DOHH2 (cell line): ENCODE results near the gene NFIL3.
"Not testable (repeated sequence)": the region's sequence is repeated elsewhere in the genome, so short reads cannot be mapped to it uniquely, and the experiment has no call there.

Experiments used
- H3F3A ChIP-seq: fragments of 200-600 bp; sonication (generic), shearing (Covaris generic); 2 replicates; pipeline ENCODE4 v1.6.0; 2016; ENCODE audit warnings: antibody characterized with exemption, mild to moderate bottlenecking; ENCODE audit not compliant: control insufficient read depth, insufficient read depth
- H3K27ac ChIP-seq: fragments of 200-600 bp; sonication (generic); 2 replicates; pipeline ENCODE4 v1.5.1; 2014; ENCODE audit warnings: low read depth, mild to moderate bottlenecking, low read length, moderate library complexity
- H3K27me3 ChIP-seq: fragments of 200-600 bp; sonication (generic); 2 replicates; pipeline ENCODE4 v1.6.1; 2014; ENCODE audit warnings: mild to moderate bottlenecking, low read length, mixed read lengths; ENCODE audit not compliant: control insufficient read depth
- H3K36me3 ChIP-seq: fragments of 200-600 bp; sonication (generic); 2 replicates; pipeline ENCODE4 v1.6.1; 2014; ENCODE audit warnings: mild to moderate bottlenecking, low read length, moderate library complexity, mixed read lengths; ENCODE audit not compliant: control insufficient read depth
- H3K4me1 ChIP-seq: fragments of 200-600 bp; sonication (generic); 2 replicates; pipeline ENCODE4 v1.6.1; 2014; ENCODE audit warnings: mild to moderate bottlenecking, low read length, mixed read lengths; ENCODE audit not compliant: control insufficient read depth
- H3K4me2 ChIP-seq: fragments of 200-600 bp; sonication (generic); 2 replicates; pipeline ENCODE4 v1.6.0; 2014; ENCODE audit warnings: mild to moderate bottlenecking, low read length, moderate library complexity
- H3K4me3 ChIP-seq: fragments of 200-600 bp; sonication (generic); 2 replicates; pipeline ENCODE4 v1.5.1; 2014; ENCODE audit warnings: mild to moderate bottlenecking, low read length, mixed read lengths
- H3K79me2 ChIP-seq: fragments of 200-600 bp; sonication (generic); 2 replicates; pipeline ENCODE4 v1.6.1; 2014; ENCODE audit warnings: mild to moderate bottlenecking, low read length, mixed read lengths; ENCODE audit not compliant: control insufficient read depth
- H3K9me2 ChIP-seq: fragments of 200-600 bp; sonication (generic); replicated peaks from 2 replicates; pipeline ENCODE4 v1.6.1; 2014; ENCODE audit warnings: mild to moderate bottlenecking, low read length, mixed read lengths; ENCODE audit not compliant: control insufficient read depth
- H3K9me3 ChIP-seq: fragments of 200-600 bp; sonication (generic); 2 replicates; pipeline ENCODE4 v1.6.1; 2014; ENCODE audit warnings: antibody characterized with exemption, low read length, mixed read lengths; ENCODE audit not compliant: control insufficient read depth, insufficient read depth
- H4K20me1 ChIP-seq: fragments of 200-600 bp; sonication (generic); 2 replicates; pipeline ENCODE4 v1.6.0; 2014; ENCODE audit warnings: low read depth, mild to moderate bottlenecking, antibody characterized with exemption, low read length, moderate library complexity; ENCODE audit not compliant: control insufficient read depth, insufficient read depth
- EZH2phosphoT487 ChIP-seq: fragments of 200-600 bp; sonication (generic); IDR thresholded peaks from 2 replicates; pipeline ENCODE4 v1.6.1; 2017; ENCODE audit warnings: borderline replicate concordance, mild to moderate bottlenecking, antibody characterized with exemption, low read length, moderate library complexity, mixed read lengths
- TF ChIP-seq, protein P1 (sequence below): fragments of 200-600 bp; sonication (generic); IDR thresholded peaks from one replicate; pipeline ENCODE4 v1.5.1; 2014; ENCODE audit warnings: antibody characterized with exemption, mild to moderate bottlenecking, low read depth, low read length; ENCODE audit not compliant: poor library complexity, severe bottlenecking

NFIL3 gene

GRCh38 chr9:91371894-91372293 is 51.7 kb downstream of the NFIL3 start:
- H3K36me3 ChIP-seq: no peaks in the 10 kb centered on the region
- H3K4me3 ChIP-seq: no peak overlapping the region
- H3K9me3 ChIP-seq: no peaks in the 10 kb centered on the region
- H3K79me2 ChIP-seq: no peaks in the 10 kb centered on the region
- H3K9me2 ChIP-seq: no peaks in the 10 kb centered on the region
- no peaks in the 10 kb centered on the region for H4K20me1 ChIP-seq
- H3F3A ChIP-seq: no peaks in the 10 kb centered on the region
- TF ChIP-seq, protein P1, sequence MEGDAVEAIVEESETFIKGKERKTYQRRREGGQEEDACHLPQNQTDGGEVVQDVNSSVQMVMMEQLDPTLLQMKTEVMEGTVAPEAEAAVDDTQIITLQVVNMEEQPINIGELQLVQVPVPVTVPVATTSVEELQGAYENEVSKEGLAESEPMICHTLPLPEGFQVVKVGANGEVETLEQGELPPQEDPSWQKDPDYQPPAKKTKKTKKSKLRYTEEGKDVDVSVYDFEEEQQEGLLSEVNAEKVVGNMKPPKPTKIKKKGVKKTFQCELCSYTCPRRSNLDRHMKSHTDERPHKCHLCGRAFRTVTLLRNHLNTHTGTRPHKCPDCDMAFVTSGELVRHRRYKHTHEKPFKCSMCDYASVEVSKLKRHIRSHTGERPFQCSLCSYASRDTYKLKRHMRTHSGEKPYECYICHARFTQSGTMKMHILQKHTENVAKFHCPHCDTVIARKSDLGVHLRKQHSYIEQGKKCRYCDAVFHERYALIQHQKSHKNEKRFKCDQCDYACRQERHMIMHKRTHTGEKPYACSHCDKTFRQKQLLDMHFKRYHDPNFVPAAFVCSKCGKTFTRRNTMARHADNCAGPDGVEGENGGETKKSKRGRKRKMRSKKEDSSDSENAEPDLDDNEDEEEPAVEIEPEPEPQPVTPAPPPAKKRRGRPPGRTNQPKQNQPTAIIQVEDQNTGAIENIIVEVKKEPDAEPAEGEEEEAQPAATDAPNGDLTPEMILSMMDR: no peak
- no peak for TF ChIP-seq EZH2phosphoT487
- H3K4me1 ChIP-seq: peaks cover 21% of the 10 kb centered on the region
- no peak overlapping the region for H3K4me2 ChIP-seq
- no peaks in the 10 kb centered on the region for H3K27me3 ChIP-seq
- no peak overlapping the region for H3K27ac ChIP-seq

DNA sequence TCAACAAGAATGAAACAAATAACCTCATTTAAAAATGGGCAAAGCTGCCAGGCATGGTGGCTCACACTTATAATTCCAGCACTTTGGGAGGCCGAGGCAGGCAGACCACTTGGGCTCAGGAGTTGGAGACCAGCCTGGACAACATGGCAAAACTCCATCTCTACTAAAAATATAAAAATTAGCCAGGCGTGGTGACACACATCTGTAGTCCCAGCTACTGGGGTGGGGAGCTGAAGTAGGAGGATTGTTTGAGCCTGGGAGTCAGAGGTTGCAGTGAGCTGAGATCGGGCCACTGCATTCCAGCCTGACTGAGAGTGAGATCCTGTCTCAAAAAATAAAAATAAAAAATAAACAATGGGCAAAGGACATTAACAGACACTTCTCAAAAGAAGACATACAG is 53.6 kb downstream of the NFIL3 start:
- H3K4me3 ChIP-seq, H3K4me1 ChIP-seq, H3K27me3 ChIP-seq, H3K9me2 ChIP-seq, H4K20me1 ChIP-seq, H3K79me2 ChIP-seq, H3K27ac ChIP-seq, H3F3A ChIP-seq, H3K9me3 ChIP-seq, H3K36me3 ChIP-seq, H3K4me2 ChIP-seq: not testable (repeated sequence)

GRCh38 chr9:91364702-91365101 is 58.9 kb downstream of the NFIL3 start:
- Histone ChIP-seq H3K27me3 (no peaks in the 10 kb centered on the region), H3K27ac (no peak overlapping the region), H3K9me2 (no peaks in the 10 kb centered on the region), H3K79me2 (peaks cover 20% of the 10 kb centered on the region), H3K4me3 (no peak overlapping the region), H3K9me3 (no peaks in the 10 kb centered on the region), H3K4me1 (peaks cover 20% of the 10 kb centered on the region), H4K20me1 (no peaks in the 10 kb centered on the region), H3K36me3 (peaks cover 8% of the 10 kb centered on the region), H3F3A (no peaks in the 10 kb centered on the region), H3K4me2 (no peak overlapping the region)
- TF ChIP-seq EZH2phosphoT487: no peak
- TF ChIP-seq, protein P1: no peak

- TF ChIP-seq, protein P1: no peak
- TF ChIP-seq EZH2phosphoT487: no peak
- Histone ChIP-seq H4K20me1 (no peaks in the 10 kb centered on the region), H3K36me3 (peaks cover 15% of the 10 kb centered on the region), H3K4me2 (no peak overlapping the region), H3K27me3 (no peaks in the 10 kb centered on the region), H3K27ac (no peak overlapping the region), H3K79me2 (peaks cover 26% of the 10 kb centered on the region), H3K4me1 (peaks cover 23% of the 10 kb centered on the region), H3K9me3 (no peaks in the 10 kb centered on the region), H3K9me2 (no peaks in the 10 kb centered on the region), H3F3A (no peaks in the 10 kb centered on the region), H3K4me3 (no peak overlapping the region)
Observed at GRCh38 chr9:91364005-91364404, 59.6 kb downstream of the NFIL3 start.
